ENCODE measurements around the gene KRT73.

- TF ChIP-seq CTCF (conservative IDR thresholded peaks at IDR 0.05; ENCODE audit: low read length) (no peak), EZH2phosphoT487 (IDR thresholded peaks at IDR 0.05; ENCODE audit: borderline replicate concordance) (no peak)
Measured at GRCh38 chr12:52600475-52600874, 17.9 kb downstream of the KRT73 start.

Data from Loucy (cell line).